ENCODE measurements around the gene FKTN. TPM values are rescaled to one million over a fixed set of nuclear protein-coding genes. Genes with fewer than 3 reads are reported as not detected.
"Not testable (repeated sequence)": the region's sequence is repeated elsewhere in the genome, so short reads cannot be mapped to it uniquely, and the experiment has no call there.

The FKTN gene
- total RNA-seq, 1 donor = 4.4 TPM

DNA sequence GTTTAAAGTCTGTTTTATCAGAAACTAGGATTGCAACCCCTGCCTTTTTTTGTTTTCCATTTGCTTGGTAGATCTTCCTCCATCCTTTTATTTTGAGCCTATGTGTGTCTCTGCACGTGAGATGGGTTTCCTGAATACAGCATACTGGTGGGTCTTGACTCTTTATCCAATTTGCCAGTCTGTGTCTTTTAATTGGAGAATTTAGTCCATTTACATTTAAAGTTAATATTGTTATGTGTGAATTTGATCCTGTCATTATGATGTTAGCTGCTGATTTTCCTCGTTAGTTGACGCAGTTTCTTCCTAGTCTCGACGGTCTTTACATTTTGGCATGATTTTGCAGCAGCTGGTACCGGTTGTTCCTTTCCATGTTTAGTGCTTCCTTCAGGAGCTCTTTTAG, 22.0 kb downstream of the FKTN start:
- H3K27me3 ChIP-seq (ENCODE audit: insufficient read depth, low read length); H3K4me3 ChIP-seq (ENCODE audit: low read length); H3K9me3 ChIP-seq (ENCODE audit: low read depth, low read length); H3K4me1 ChIP-seq (ENCODE audit: insufficient read depth, low read length): not testable (repeated sequence)

DNA sequence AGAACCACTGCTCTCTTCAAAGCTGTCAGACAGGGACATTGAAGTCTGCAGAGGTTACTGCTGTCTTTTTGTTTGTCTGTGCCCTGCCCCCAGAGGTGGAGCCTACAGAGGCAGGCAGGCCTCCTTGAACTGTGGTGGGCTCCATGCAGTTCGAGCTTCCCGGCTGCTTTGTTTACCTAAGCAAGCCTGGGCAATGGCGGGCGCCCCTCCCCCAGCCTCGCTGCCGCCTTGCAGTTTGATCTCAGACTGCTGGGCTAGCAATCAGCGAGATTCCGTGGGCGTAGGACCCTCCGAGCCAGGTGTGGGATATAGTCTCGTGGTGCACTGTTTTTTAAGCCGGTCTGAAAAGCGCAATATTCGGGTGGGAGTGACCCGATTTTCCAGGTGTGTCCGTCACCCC, 23.6 kb downstream of the FKTN start:
- H3K9me3 ChIP-seq (ENCODE audit: low read depth, low read length); H3K4me1 ChIP-seq (ENCODE audit: insufficient read depth, low read length); H3K27me3 ChIP-seq (ENCODE audit: insufficient read depth, low read length); H3K4me3 ChIP-seq (ENCODE audit: low read length): not testable (repeated sequence)

DNA sequence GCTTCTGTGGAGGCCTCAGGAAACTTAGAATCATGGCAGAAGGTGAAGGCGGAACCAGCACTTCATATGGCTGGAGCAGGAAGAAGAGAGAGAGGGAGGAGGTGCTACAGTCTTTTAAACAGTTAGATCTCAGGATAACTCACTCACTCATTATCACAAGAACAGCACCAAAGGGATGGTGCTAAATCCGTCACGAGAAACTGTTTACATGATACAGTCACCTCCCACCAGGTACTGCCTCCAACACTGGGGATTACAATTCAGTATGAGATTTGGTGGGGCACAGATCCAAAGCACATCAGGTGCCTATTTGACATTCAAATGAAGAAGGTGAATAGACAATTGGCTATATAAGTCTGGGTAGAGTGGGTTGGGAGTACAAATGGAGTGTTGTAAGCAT, 35.2 kb downstream of the FKTN start:
- Histone ChIP-seq H3K27me3 (ENCODE audit: insufficient read depth, low read length) (no peaks in the 10 kb centered on the region), H3K4me1 (ENCODE audit: insufficient read depth, low read length) (no peaks in the 10 kb centered on the region), H3K4me3 (ENCODE audit: low read length) (no peak overlapping the region), H3K9me3 (ENCODE audit: low read depth, low read length) (peaks cover 3% of the 10 kb centered on the region)

DNA sequence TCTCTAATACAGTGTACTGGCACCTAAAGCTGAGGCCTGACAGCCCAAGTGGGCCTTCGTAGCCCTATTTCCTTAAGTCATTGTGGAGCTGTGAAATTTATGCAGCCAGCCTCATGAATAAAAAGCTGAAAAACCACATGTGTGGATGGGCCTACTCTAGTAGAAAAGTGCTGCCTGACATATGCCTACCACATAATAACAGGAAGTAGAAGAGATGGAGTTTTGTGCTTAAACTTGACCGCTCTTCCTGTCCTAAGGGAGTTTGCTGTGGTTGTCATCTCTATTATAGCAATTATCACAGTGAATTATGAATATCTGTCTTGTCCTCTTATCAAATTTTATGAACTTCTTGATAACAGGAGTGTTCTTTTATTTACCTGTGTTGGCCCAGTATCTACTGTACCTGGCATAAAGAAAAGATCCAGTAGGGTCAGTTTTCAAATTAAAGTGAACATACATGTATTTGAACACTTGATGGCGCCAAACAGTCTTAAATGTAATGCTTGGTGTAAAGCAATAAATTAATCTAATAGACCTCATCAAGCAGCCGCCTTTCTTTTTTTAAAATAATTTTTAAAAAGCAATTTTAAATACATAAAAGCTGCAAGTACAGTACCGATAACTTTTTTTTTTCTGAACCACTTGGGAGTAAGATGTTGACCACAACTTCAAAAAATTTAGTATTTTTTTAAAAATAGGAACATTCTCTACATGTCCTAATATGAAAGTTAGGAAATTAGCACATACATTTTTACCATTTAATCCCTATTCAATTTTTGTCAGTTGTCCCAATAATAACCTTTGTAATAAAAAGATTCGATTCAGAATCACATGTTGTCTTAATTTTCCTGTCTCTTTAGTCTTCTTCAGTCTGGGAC, 51.0 kb downstream of the FKTN start:
- Histone ChIP-seq H3K4me3 (ENCODE audit: low read length) (no peak overlapping the region), H3K4me1 (ENCODE audit: insufficient read depth, low read length) (no peaks in the 10 kb centered on the region), H3K9me3 (ENCODE audit: low read depth, low read length) (no peaks in the 10 kb centered on the region)

DNA sequence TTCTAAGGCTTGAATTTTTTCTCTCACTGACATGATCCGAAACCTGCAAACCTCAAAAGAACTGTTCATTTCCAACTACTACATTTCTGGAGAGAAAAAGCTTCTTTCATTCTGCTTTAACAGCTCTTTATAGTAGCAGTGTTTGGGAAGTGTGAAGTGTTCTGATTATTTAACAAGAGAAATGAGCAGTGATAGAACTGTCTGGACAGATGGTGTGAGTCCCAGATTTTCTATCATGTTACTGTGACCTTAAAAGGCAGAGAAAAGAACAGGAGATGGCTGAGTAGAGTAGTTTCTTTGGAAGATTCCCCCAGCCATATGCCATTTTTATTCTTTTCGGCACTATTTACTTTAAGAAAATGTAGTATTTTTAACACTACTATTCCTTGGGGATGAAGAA, 63.1 kb downstream of the FKTN start:
- Histone ChIP-seq H3K9me3 (ENCODE audit: low read depth, low read length) (no peaks in the 10 kb centered on the region), H3K4me3 (ENCODE audit: low read length) (no peak overlapping the region)

More for the DNA sequence above, 51.0 kb downstream of the FKTN start:
- no peaks in the 10 kb centered on the region for H3K27me3 ChIP-seq (ENCODE audit: insufficient read depth, low read length)

DNA sequence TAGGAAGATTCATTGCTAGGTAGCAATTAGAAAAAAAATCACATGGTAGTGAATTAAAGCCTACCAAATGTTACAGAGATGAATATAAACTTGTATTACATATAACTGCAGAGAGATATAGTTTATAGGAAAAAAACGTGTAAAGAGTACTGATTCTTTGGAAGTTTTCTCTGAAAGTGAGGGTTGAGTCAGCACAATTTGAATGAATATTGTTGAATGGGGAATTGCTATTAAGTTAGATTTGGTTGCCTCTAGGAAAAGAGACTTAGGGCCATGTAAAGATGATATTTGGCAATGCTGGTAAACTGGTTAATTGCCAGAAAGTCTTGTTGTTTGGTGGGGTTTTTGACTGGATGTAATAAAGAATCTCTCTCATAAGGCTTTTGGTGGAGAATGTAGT, 67.2 kb downstream of the FKTN start:
- H3K27me3 ChIP-seq (ENCODE audit: insufficient read depth, low read length) = no peaks in the 10 kb centered on the region
- H3K4me3 ChIP-seq (ENCODE audit: low read length) = no peak overlapping the region
- H3K9me3 ChIP-seq (ENCODE audit: low read depth, low read length) = no peaks in the 10 kb centered on the region
- H3K4me1 ChIP-seq (ENCODE audit: insufficient read depth, low read length) = no peaks in the 10 kb centered on the region

More for the DNA sequence above, 63.1 kb downstream of the FKTN start:
- no peaks in the 10 kb centered on the region for H3K4me1 ChIP-seq (ENCODE audit: insufficient read depth, low read length)
- H3K27me3 ChIP-seq (ENCODE audit: insufficient read depth, low read length) = no peaks in the 10 kb centered on the region

DNA sequence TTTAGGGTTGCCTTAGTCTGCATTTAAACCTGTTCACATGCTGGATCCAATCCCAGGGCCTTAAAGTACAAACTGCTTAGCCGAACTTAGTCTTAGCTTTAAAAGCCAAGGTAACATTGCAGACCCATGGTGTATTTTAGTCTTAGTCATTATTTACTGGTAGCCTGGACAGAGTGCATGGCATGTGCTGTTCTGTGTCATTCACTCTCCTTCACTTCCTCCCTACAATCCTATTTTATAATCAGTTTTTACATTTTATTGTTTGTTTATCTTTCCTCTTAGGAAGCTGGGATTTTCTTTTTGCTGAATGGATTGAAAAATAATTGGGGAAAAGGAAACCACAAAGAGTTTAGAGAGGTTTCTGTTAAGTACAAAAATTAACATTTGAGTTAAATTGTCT, 74.9 kb downstream of the FKTN start:
- Histone ChIP-seq H3K4me1 (ENCODE audit: insufficient read depth, low read length) (no peaks in the 10 kb centered on the region), H3K27me3 (ENCODE audit: insufficient read depth, low read length) (no peaks in the 10 kb centered on the region), H3K9me3 (ENCODE audit: low read depth, low read length) (no peaks in the 10 kb centered on the region), H3K4me3 (ENCODE audit: low read length) (no peak overlapping the region)

DNA sequence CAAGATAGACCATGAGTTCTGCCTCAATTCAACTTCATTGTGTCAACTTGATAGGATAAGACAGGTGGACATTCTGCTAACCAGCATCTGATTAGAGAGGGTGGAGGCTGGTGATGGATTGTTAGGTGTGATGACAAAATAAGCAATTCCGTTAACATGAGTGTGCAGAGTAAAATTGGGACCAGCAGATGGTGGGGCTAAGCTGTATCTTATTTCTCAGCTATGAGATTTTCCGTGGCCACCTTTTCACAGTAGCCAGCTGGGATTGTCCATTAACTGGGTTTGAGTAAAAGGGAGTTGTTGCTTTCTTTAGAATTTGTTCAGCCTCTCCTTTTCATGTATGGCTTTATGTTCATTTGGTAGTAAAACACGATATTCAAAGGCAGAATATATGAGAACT, 75.5 kb downstream of the FKTN start:
- Histone ChIP-seq H3K4me3 (ENCODE audit: low read length) (no peak overlapping the region), H3K4me1 (ENCODE audit: insufficient read depth, low read length) (no peaks in the 10 kb centered on the region), H3K9me3 (ENCODE audit: low read depth, low read length) (no peaks in the 10 kb centered on the region), H3K27me3 (ENCODE audit: insufficient read depth, low read length) (no peaks in the 10 kb centered on the region)

DNA sequence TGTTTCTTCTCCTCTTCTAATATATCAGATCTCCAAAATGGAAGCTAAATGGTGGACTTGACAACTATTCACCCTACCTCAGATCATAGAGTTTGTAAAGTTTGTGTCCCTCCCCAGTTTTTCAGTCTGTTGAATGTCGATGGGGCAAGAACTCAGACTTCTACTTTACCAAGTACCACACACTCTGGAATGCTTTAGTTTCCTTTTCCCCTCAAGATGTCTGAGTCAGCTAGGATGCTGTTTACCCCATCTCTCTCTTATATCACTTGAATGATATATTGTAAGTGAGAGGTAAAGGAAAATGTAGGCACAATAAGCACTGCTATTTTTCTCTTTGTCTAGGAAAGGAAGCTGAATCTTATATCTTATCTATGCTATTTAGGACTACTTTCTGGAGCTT, 78.4 kb downstream of the FKTN start:
- Histone ChIP-seq H3K9me3 (ENCODE audit: low read depth, low read length) (no peaks in the 10 kb centered on the region), H3K4me3 (ENCODE audit: low read length) (no peak overlapping the region), H3K4me1 (ENCODE audit: insufficient read depth, low read length) (no peaks in the 10 kb centered on the region), H3K27me3 (ENCODE audit: insufficient read depth, low read length) (no peaks in the 10 kb centered on the region)

DNA sequence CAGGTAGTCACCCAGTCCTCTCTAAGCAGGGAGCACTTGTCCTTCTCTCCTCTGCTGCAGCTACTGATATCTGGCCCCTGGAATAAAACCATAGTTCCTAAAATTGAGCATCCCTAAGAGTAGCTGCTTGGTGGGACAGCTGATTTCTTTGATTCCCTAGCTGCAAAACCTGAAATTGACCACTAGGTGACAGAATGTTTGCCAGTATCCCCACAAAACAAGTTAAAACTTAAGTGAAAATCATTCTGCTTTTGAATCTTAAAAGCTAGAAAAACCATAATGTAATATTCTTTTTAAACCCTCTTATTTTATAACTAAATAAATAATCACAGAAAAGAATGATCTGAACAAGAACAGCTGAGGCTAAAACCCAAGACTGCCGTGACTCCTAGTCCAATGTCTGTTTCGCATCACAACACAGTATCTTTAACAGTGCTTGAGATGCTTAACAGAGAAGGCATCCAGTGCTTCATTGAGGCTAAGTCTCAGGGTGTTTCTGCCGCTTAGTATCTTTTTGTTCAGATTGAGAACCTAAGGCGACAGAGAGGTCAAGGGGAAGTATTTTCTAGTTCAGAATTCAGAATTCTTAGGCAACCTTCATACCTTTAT, 80.0 kb downstream of the FKTN start:
- Histone ChIP-seq H3K4me1 (ENCODE audit: insufficient read depth, low read length) (no peaks in the 10 kb centered on the region), H3K27me3 (ENCODE audit: insufficient read depth, low read length) (no peaks in the 10 kb centered on the region), H3K4me3 (ENCODE audit: low read length) (no peak overlapping the region), H3K9me3 (ENCODE audit: low read depth, low read length) (no peaks in the 10 kb centered on the region)

DNA sequence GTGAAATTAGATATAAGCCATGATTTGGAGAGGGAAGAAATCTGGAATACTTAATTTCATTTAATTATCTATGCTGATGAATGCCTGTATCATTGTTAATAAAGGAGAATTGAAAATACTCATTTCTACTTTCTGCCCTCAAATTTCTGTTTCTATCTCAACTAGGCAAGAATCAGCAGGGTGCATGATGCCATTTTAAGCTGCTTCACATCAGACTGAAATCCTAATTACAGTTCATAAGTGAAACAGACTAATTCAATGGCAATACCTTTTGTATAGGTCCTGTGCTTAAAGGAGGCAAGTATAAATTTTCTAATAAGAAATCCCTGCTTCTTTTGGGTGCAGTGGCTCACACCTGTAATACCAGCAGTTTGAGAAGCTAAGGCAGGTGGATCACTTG, 82.0 kb downstream of the FKTN start:
- Histone ChIP-seq H3K27me3 (ENCODE audit: insufficient read depth, low read length) (no peaks in the 10 kb centered on the region), H3K9me3 (ENCODE audit: low read depth, low read length) (no peaks in the 10 kb centered on the region), H3K4me3 (ENCODE audit: low read length) (no peak overlapping the region), H3K4me1 (ENCODE audit: insufficient read depth, low read length) (no peaks in the 10 kb centered on the region)

DNA sequence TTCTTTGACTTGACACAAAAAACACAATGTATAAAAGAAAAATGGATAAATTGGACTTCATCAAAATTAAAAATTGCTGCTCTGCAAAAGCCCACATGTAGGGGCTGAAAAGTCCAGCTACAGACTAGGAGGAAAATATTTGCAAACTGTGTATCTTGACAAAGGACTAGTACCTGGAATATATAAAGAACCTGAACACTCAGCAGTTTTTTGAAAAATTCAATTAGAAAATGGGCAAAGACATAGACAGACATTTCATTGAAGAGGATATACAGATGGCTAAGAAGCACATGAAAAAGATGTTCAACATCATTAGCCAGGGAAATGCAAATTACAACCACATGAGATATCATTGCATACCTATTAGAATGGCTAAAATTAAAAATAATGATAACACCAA, 85.9 kb downstream of the FKTN start:
- H3K4me3 ChIP-seq (ENCODE audit: low read length) = no peak overlapping the region
- H3K4me1 ChIP-seq (ENCODE audit: insufficient read depth, low read length) = no peaks in the 10 kb centered on the region
- no peaks in the 10 kb centered on the region for H3K27me3 ChIP-seq (ENCODE audit: insufficient read depth, low read length)
- no peaks in the 10 kb centered on the region for H3K9me3 ChIP-seq (ENCODE audit: low read depth, low read length)

DNA sequence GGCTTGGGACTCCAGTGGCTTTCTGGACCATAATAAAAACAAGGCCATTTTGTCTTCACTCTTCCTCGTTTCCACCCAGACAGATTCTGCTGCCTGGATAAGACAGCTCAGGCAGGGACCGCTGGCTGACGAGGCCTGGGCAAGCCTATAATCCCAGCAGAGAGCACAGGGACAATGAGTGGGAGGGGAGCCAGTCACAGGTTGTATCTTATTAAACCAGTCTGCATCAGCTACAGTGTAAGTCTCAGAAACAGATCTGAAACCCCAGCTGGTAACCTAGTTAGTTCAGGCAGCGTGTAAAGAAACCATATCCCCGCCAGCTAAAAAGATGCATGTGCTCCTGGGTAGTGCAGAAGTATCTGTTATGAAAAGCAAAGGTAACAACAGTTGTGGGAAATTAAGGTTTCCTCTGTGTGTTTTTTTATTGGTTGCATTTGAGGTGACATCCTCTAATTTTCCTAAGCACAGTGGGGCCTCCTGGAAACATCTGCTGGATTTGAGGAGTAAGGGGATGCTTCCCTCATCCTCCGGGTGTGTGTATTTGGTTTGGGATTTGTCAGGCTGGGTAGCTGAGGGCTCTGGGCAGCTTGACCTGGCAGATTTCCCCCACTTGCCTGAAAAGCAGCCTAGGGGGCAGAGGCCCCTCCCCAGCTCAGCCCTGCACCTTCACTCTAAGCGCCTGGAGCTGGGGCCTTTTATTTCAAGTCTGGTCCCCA, 89.1 kb downstream of the FKTN start:
- Histone ChIP-seq H3K4me1 (ENCODE audit: insufficient read depth, low read length) (no peaks in the 10 kb centered on the region), H3K9me3 (ENCODE audit: low read depth, low read length) (no peaks in the 10 kb centered on the region), H3K4me3 (ENCODE audit: low read length) (no peak overlapping the region), H3K27me3 (ENCODE audit: insufficient read depth, low read length) (no peaks in the 10 kb centered on the region)

DNA sequence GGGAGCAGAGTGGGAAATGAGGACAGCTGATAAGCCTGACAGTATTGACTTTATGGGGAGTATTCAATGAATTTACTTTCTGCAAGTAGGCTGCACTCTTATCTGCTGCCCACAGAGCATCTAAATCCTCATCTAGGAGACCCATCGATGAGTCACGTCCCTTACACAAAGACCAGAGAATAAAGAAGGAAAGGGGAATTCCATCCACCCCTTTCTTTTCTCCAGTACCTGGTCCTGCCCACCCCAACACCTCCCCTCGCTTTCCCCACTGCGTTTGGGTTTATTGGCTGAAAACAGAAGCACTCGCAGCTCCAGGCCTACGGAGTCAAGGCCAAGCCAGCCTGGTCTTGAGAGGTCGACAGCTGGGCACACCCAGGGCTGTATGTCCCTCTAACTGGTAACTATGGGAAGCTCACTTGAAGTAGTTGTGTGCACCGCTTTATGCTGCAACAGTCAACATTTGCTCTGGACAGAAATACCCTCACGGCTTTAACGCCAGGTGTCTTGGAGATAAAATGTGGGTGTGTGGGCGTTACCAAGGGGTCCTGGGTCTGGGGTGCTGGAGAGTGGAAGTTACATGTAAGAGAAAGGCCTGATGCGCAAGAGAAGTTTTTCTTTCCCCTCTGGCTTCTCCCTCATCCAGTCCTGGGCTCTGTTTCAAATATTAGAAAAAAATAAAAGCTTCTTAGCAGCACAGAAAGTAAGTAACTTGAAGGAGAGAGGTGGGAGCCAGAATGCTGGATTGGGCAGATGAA, 89.8 kb downstream of the FKTN start:
- H3K4me1 ChIP-seq (ENCODE audit: insufficient read depth, low read length) = no peaks in the 10 kb centered on the region
- no peak overlapping the region for H3K4me3 ChIP-seq (ENCODE audit: low read length)
- no peaks in the 10 kb centered on the region for H3K27me3 ChIP-seq (ENCODE audit: insufficient read depth, low read length)
- H3K9me3 ChIP-seq (ENCODE audit: low read depth, low read length) = no peaks in the 10 kb centered on the region

DNA sequence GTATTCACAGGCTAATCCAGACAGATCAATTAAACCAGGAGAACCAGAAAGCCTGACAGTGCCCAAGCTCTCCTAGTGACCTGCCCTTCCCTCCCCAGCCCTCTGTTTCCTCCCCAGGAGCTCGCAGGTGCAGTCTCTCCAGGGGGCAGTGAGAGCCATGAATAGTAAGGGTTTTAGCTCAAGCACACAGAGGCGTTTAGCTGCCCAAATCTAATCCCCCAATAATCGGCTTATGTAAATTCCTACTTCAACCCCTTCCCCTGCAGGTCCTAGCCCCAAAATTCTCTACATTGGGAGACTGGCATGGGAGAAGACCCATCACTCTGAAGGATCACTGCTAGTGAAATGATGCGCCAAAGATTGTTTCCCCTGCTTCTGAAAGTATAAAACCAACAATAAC, 93.9 kb downstream of the FKTN start:
- Histone ChIP-seq H3K4me1 (ENCODE audit: insufficient read depth, low read length) (peaks cover 9% of the 10 kb centered on the region), H3K9me3 (ENCODE audit: low read depth, low read length) (no peaks in the 10 kb centered on the region), H3K27me3 (ENCODE audit: insufficient read depth, low read length) (peaks cover 13% of the 10 kb centered on the region), H3K4me3 (ENCODE audit: low read length) (no peak overlapping the region)
